Measurements from ENCODE around the gene DLGAP4.

Gene DLGAP4

GRCh38 chr20:36548704-36549627, 242.8 kb downstream of the DLGAP4 start:
- H3K27ac ChIP-seq (replicated peaks): no peak overlapping the region
- no peak for DNase-seq (ENCODE audit: low read depth in 1 of 2, low spot score in 1 of 2)
- H3K27me3 ChIP-seq (ENCODE audit: insufficient read depth, poor library complexity, severe bottlenecking): no peaks in the 10 kb centered on the region
- no peak overlapping the region for H3K4me3 ChIP-seq (replicated peaks; ENCODE audit: insufficient read depth, low read length)
- no peak for TF ChIP-seq POLR2AphosphoS5 (IDR thresholded peaks at IDR 0.05; ENCODE audit: low read depth)
- TF ChIP-seq SPI1 (IDR thresholded peaks at IDR 0.05; ENCODE audit: borderline replicate concordance, low read depth): 0 out of 2 replicates have a peak, but pooled peaks have one; percentile 6

- DNase-seq (ENCODE audit: low read depth in 1 of 2, low spot score in 1 of 2): no peak
- Histone ChIP-seq H3K4me3 (replicated peaks; ENCODE audit: insufficient read depth, low read length) (no peak overlapping the region), H3K27ac (replicated peaks) (no peak overlapping the region), H3K27me3 (ENCODE audit: insufficient read depth, poor library complexity, severe bottlenecking) (no peaks in the 10 kb centered on the region)
- TF ChIP-seq SPI1 (IDR thresholded peaks at IDR 0.05; ENCODE audit: borderline replicate concordance, low read depth): no peak
- TF ChIP-seq GABPA (IDR thresholded peaks at IDR 0.05; ENCODE audit: low read depth): no peak
- no peak for TF ChIP-seq CTCF (IDR thresholded peaks at IDR 0.05; ENCODE audit: insufficient read depth, low read length)
- no peak for TF ChIP-seq REST (IDR thresholded peaks at IDR 0.05; ENCODE audit: insufficient replicate concordance, low read depth)
- no peak for TF ChIP-seq POLR2AphosphoS5 (IDR thresholded peaks at IDR 0.05; ENCODE audit: low read depth)
Measured at GRCh38 chr20:36549628-36549941, 243.4 kb downstream of the DLGAP4 start.

- Histone ChIP-seq H3K27ac (replicated peaks) (no peak overlapping the region), H3K27me3 (ENCODE audit: insufficient read depth, poor library complexity, severe bottlenecking) (no peaks in the 10 kb centered on the region), H3K4me3 (replicated peaks; ENCODE audit: insufficient read depth, low read length) (no peak overlapping the region)
- no peak for DNase-seq (ENCODE audit: low read depth in 1 of 2, low spot score in 1 of 2)
- TF ChIP-seq SPI1 (IDR thresholded peaks at IDR 0.05; ENCODE audit: borderline replicate concordance, low read depth): no peak
- no peak for TF ChIP-seq GABPA (IDR thresholded peaks at IDR 0.05; ENCODE audit: low read depth)
- TF ChIP-seq POLR2AphosphoS5 (IDR thresholded peaks at IDR 0.05; ENCODE audit: low read depth): no peak
- TF ChIP-seq REST (IDR thresholded peaks at IDR 0.05; ENCODE audit: insufficient replicate concordance, low read depth): no peak
- TF ChIP-seq CTCF (IDR thresholded peaks at IDR 0.05; ENCODE audit: insufficient read depth, low read length): no peak
Measured at GRCh38 chr20:36549942-36550789, 244.0 kb downstream of the DLGAP4 start.

GRCh38 chr20:36550790-36551299, 244.7 kb downstream of the DLGAP4 start:
- Histone ChIP-seq H3K27ac (replicated peaks) (no peak overlapping the region), H3K27me3 (ENCODE audit: insufficient read depth, poor library complexity, severe bottlenecking) (no peaks in the 10 kb centered on the region), H3K4me3 (replicated peaks; ENCODE audit: insufficient read depth, low read length) (no peak overlapping the region)
- DNase-seq (ENCODE audit: low read depth in 1 of 2, low spot score in 1 of 2): no peak
- TF ChIP-seq GABPA (IDR thresholded peaks at IDR 0.05; ENCODE audit: low read depth) (no peak), REST (IDR thresholded peaks at IDR 0.05; ENCODE audit: insufficient replicate concordance, low read depth) (no peak), SPI1 (IDR thresholded peaks at IDR 0.05; ENCODE audit: borderline replicate concordance, low read depth) (no peak), CTCF (IDR thresholded peaks at IDR 0.05; ENCODE audit: insufficient read depth, low read length) (no peak), POLR2AphosphoS5 (IDR thresholded peaks at IDR 0.05; ENCODE audit: low read depth) (no peak)
